Endothelial cell of umbilical vein (primary cell): ENCODE measurements around the gene NCOA3. TPM values are rescaled to one million over a fixed set of nuclear protein-coding genes. Genes with fewer than 3 reads are reported as not detected.

Source experiments
- BruUV-seq: library from RNA; stranded (reverse); fragments of 400-500 nt; replicated peaks from 2 replicates; lab custom pipeline; 2021; lab: Mats Ljungman, UMichigan
- CTCF ChIA-PET: fragments of 300-600, 350-600 bp; sonication (Branson Sonifier 250); formaldehyde crosslinking; loops from one replicate; lab custom pipeline; 2021; ENCODE audit warnings: antibody characterized with exemption, inconsistent platforms; lab: Charles Lee
- POLR2A ChIA-PET: fragments of 300-600, 350-600 bp; sonication (Branson Sonifier 250); formaldehyde crosslinking; loops from one replicate; lab custom pipeline; 2021; ENCODE audit warnings: antibody characterized with exemption, inconsistent platforms; lab: Charles Lee
- DNase-seq: peaks from one replicate; pipeline ENCODE4 v3.0.0-alpha.2; 2011; ENCODE audit warnings: low read depth, low spot score
- FAIRE-seq: peaks from 2 replicates; lab custom pipeline; 2011; peaks lifted over from hg19 to GRCh38; lab: Jason Lieb, UNC
- H2AFZ ChIP-seq: 2 replicates; pipeline ENCODE4 v1.6.0; 2012; ENCODE audit warnings: low read depth, low read length, control low read depth, inconsistent platforms
- H3K27ac ChIP-seq: 2 replicates; pipeline ENCODE4 v1.5.1; 2011; ENCODE audit warnings: low read depth, mild to moderate bottlenecking, control low read depth, low read length, moderate library complexity; ENCODE audit not compliant: insufficient read depth
- H3K27me3 ChIP-seq, 2 experiments: 2 replicates each; pipeline versions ENCODE4 v1.6.0 to v1.6.1; 2011; ENCODE audit warnings: low read length in 2 of 2, mixed read lengths in 1 of 2; ENCODE audit not compliant: control insufficient read depth in 2 of 2, insufficient read depth in 2 of 2
- H3K36me3 ChIP-seq, 2 experiments: 2 replicates in 1 of 2; 3 replicates in 1 of 2; pipeline ENCODE4 v1.5.1; 2011; ENCODE audit warnings: low read length in 2 of 2, mild to moderate bottlenecking in 1 of 2, moderate library complexity in 1 of 2; ENCODE audit not compliant: control insufficient read depth in 2 of 2, insufficient read depth in 2 of 2; ENCODE audit errors: extremely low read depth in 1 of 2
- H3K4me1 ChIP-seq: 3 replicates; pipeline ENCODE4 v1.5.1; 2011; ENCODE audit warnings: mild to moderate bottlenecking, low read length; ENCODE audit not compliant: control insufficient read depth, insufficient read depth; ENCODE audit errors: extremely low read depth
- H3K4me2 ChIP-seq: 2 replicates; pipeline ENCODE4 v1.6.1; 2011; ENCODE audit warnings: low read length, control low read depth, mixed read lengths; ENCODE audit not compliant: insufficient read depth
- H3K4me3 ChIP-seq, 3 experiments: fragments of 200-600 bp in 1 of 3; sonication (generic), shearing (Covaris generic) in 1 of 3; replicated peaks in 1 of 3; 2 replicates each; pipeline ENCODE4 v1.5.1; 2011 to 2016; ENCODE audit warnings: control low read depth in 3 of 3, low read length in 3 of 3, mild to moderate bottlenecking in 2 of 3, inconsistent platforms in 1 of 3, low read depth in 1 of 3, moderate library complexity in 1 of 3; ENCODE audit not compliant: insufficient read depth in 1 of 3
- H3K79me2 ChIP-seq: 2 replicates; pipeline ENCODE4 v1.6.0; 2012; ENCODE audit warnings: low read length, inconsistent platforms; ENCODE audit not compliant: control insufficient read depth, insufficient read depth
- H3K9ac ChIP-seq: replicated peaks from 2 replicates; pipeline ENCODE3; 2011; ENCODE audit warnings: low read length, control low read depth; ENCODE audit not compliant: insufficient read depth; ENCODE audit errors: extremely low read depth
- H3K9me1 ChIP-seq: replicated peaks from 3 replicates; pipeline ENCODE4 v1.6.0; 2011; ENCODE audit warnings: mild to moderate bottlenecking, low read length; ENCODE audit not compliant: control insufficient read depth, insufficient read depth; ENCODE audit errors: extremely low read depth
- H3K9me3 ChIP-seq: replicated peaks from 2 replicates; pipeline ENCODE4 v1.5.1; 2012; ENCODE audit warnings: low read length, inconsistent platforms; ENCODE audit not compliant: control insufficient read depth, insufficient read depth
- H4K20me1 ChIP-seq: replicated peaks from 2 replicates; pipeline ENCODE3; 2011; ENCODE audit warnings: mild to moderate bottlenecking, low read length; ENCODE audit not compliant: control insufficient read depth, insufficient read depth; ENCODE audit errors: extremely low read depth
- EZH2 ChIP-seq: IDR thresholded peaks from 2 replicates; pipeline ENCODE4 v1.6.1; 2012; ENCODE audit warnings: borderline replicate concordance, low read depth, mild to moderate bottlenecking, moderate library complexity, low read length, inconsistent platforms; ENCODE audit not compliant: severe bottlenecking
- FOS ChIP-seq: IDR thresholded peaks from 2 replicates; pipeline ENCODE4 v1.6.1; 2011; ENCODE audit warnings: mild to moderate bottlenecking, low read length, moderate library complexity, borderline replicate concordance; ENCODE audit not compliant: insufficient read depth
- GATA2 ChIP-seq: IDR thresholded peaks from 2 replicates; pipeline ENCODE4 v1.7.0; 2011; ENCODE audit warnings: low read depth, mild to moderate bottlenecking, moderate library complexity, mixed read lengths, low read length; ENCODE audit not compliant: insufficient read length, insufficient read depth
- JUN ChIP-seq: IDR thresholded peaks from 2 replicates; pipeline ENCODE4 v1.6.1; 2011; ENCODE audit warnings: borderline replicate concordance, low read depth; ENCODE audit not compliant: insufficient read length, insufficient read depth
- MYC ChIP-seq: IDR thresholded peaks from one replicate; pipeline ENCODE4 v1.6.1; 2011; ENCODE audit warnings: mild to moderate bottlenecking, low read depth, low read length
- POLR2A ChIP-seq: IDR thresholded peaks from 2 replicates; pipeline ENCODE4 v1.6.1; 2012; ENCODE audit warnings: low read depth, mild to moderate bottlenecking, control low read depth, low read length
- POLR2AphosphoS5 ChIP-seq: IDR thresholded peaks from 2 replicates; pipeline ENCODE4 v1.6.1; 2012; ENCODE audit warnings: low read depth, mild to moderate bottlenecking, control low read depth, low read length, moderate library complexity; ENCODE audit not compliant: insufficient read depth
- dilution Hi-C: fragments of 300-500 bp; cut with MboI; formaldehyde crosslinking; loops from one replicate; pipeline ENCODE4 v1.15.0; 2019; ENCODE audit warnings: low sequenced_read_pairs; ENCODE audit not compliant: extremely low pct_ligation_motif_present
- intact Hi-C: fragments of 100-400 bp; cut with micrococcal nuclease; formaldehyde crosslinking; loops from one replicate; pipeline ENCODE4 v1.10.0; 2022
- polyA plus RNA-seq, 4 experiments: library from polyadenylated mRNA; depleted of rRNA in 3 of 4; stranded (reverse) in 3 of 4; unstranded in 1 of 4; fragments of >200 nt; gene quantifications; 2 replicates each; pipeline versions ENCODE4 v1.2.1 to v1.2.3, GENCODE V29; 2011 to 2012; ENCODE audit warnings: missing spikeins in 1 of 4
- total RNA-seq: library from RNA; stranded (reverse); gene quantifications from 2 replicates; pipeline ENCODE4 v1.2.3, GENCODE V29; 2021
- TF ChIP-seq, protein P1 (sequence below): IDR thresholded peaks from 2 replicates; pipeline ENCODE4 v1.6.1; 2011; ENCODE audit not compliant: insufficient read depth, insufficient read length
- TF ChIP-seq, protein P2 (sequence below), 2 donors: IDR thresholded peaks; 1 replicate in 1 of 2; 2 replicates in 1 of 2; pipeline ENCODE4 v1.5.1; 2011; ENCODE audit warnings: low read length in 2 of 2, mild to moderate bottlenecking in 2 of 2, moderate library complexity in 2 of 2, control low read depth in 1 of 2, inconsistent platforms in 1 of 2, low read depth in 1 of 2; ENCODE audit not compliant: insufficient read depth in 1 of 2; ENCODE audit errors: extremely low read depth in 1 of 2

The NCOA3 gene
- total and polyA plus RNA-seq, 2 donors (not counting 3 experiments of a cell fraction or from before 2014, with no cell fraction given), result 12.0 to 35.6 TPM

DNA sequence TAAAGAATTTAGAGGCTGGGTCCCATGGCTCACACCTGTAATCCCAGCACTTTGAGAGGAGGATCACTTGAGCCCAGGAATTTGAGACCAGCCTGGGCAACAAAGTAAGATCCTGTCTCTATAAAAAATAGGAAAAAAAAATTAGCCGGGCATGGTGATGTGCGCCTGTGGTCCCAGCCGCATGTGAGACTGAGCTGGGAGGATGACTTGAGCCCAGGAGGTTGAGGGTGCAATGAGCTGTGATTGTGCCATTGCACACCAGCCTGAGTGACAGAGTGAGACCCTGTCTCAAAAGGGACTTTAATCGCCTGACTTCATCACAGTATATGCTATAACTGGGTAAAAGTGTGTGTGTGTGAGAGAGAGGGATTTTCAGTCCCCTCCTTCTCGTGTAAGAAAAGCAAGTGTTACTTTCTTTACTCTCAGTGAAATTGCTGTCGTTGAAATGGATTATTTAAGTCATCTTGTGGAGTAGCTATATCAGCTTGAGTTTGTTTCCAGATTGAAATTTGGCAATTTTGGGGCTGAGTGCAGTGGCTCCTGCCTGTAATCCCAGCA is 7.5 kb downstream of the NCOA3 start:
- FAIRE-seq (no peak), DNase-seq (no peak)
- peaks cover 3% of the 10 kb centered on the region for H3K4me1 ChIP-seq
- CTCF ChIA-PET, result interaction anchor here (0.7 to 2.6 kb wide), 4 partner anchors 16 to 125 kb away, joined by 3 to 11 read pairs (median 4); no protein-coding TSS in a partner anchor
- no peak overlapping the region for H3K9ac ChIP-seq
- no peak overlapping the region for H3K4me3 ChIP-seq
- H3K27me3 ChIP-seq, result no peaks in the 10 kb centered on the region
- H3K79me2 ChIP-seq, result peaks cover 80% of the 10 kb centered on the region
- H2AFZ ChIP-seq, result no peak overlapping the region
- no peaks in the 10 kb centered on the region for H4K20me1 ChIP-seq
- POLR2A ChIA-PET, result interaction anchor here (0.6 kb wide), 1 partner anchor 111 kb away, joined by 3 read pairs; no protein-coding TSS in a partner anchor
- intact Hi-C loops, result no loop called here
- no TSS peak for BruUV-seq
- no peak overlapping the region for H3K4me2 ChIP-seq
- H3K9me3 ChIP-seq, result no peaks in the 10 kb centered on the region
- H3K27ac ChIP-seq, result no peak overlapping the region
- no peak for TF ChIP-seq FOS
- dilution Hi-C loops, result no loop called here
- no peaks in the 10 kb centered on the region for H3K36me3 ChIP-seq
- no peaks in the 10 kb centered on the region for H3K9me1 ChIP-seq

DNA sequence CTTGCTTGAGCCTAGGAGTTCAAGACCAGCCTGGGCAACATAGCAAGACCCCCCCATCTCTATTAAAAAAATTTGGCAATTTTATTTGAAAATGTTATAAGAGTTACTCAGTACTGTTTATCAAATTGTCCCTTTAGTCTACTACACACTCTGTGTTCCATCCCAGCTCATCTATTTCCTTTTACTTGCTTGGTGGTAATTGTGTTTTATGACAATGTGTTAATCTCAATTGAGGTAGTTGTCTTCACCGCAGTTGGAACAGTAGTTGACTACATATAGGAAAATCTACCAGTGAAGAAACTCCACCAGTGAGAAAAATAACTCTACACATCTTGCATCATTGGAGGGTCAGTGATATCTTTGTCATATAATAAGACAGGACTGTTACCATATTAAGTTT is 8.0 kb downstream of the NCOA3 start:
- no peak for FAIRE-seq
- Histone ChIP-seq H3K4me1 (peaks cover 3% of the 10 kb centered on the region), H3K4me3 (no peak overlapping the region), H3K36me3 (no peaks in the 10 kb centered on the region), H3K79me2 (peaks cover 80% of the 10 kb centered on the region), H2AFZ (no peak overlapping the region), H3K4me2 (no peak overlapping the region), H3K9me3 (no peaks in the 10 kb centered on the region), H3K27me3 (no peaks in the 10 kb centered on the region), H4K20me1 (no peaks in the 10 kb centered on the region), H3K27ac (no peak overlapping the region), H3K9me1 (no peaks in the 10 kb centered on the region), H3K9ac (no peak overlapping the region)
- dilution Hi-C loops, result no loop called here
- ChIA-PET POLR2A (interaction anchor here (0.6 kb wide), 1 partner anchor 70 kb away, joined by 4 read pairs; no protein-coding TSS in a partner anchor), CTCF (interaction anchor here (2.6 kb wide), 1 partner anchor 111 kb away, joined by 11 read pairs; no protein-coding TSS in a partner anchor)
- BruUV-seq, result no TSS peak
- TF ChIP-seq MYC (no peak), GATA2 (no peak), EZH2 (no peak), JUN (no peak), POLR2AphosphoS5 (no peak), POLR2A (no peak), FOS (no peak)
- TF ChIP-seq, protein P1, sequence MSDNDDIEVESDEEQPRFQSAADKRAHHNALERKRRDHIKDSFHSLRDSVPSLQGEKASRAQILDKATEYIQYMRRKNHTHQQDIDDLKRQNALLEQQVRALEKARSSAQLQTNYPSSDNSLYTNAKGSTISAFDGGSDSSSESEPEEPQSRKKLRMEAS, result no peak
- TF ChIP-seq, protein P2, sequence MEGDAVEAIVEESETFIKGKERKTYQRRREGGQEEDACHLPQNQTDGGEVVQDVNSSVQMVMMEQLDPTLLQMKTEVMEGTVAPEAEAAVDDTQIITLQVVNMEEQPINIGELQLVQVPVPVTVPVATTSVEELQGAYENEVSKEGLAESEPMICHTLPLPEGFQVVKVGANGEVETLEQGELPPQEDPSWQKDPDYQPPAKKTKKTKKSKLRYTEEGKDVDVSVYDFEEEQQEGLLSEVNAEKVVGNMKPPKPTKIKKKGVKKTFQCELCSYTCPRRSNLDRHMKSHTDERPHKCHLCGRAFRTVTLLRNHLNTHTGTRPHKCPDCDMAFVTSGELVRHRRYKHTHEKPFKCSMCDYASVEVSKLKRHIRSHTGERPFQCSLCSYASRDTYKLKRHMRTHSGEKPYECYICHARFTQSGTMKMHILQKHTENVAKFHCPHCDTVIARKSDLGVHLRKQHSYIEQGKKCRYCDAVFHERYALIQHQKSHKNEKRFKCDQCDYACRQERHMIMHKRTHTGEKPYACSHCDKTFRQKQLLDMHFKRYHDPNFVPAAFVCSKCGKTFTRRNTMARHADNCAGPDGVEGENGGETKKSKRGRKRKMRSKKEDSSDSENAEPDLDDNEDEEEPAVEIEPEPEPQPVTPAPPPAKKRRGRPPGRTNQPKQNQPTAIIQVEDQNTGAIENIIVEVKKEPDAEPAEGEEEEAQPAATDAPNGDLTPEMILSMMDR (IDR thresholded peaks at IDR 0.05; ENCODE audit: extremely low read depth in 1 of 2, insufficient read depth in 1 of 2, low read depth in 1 of 2, low read length in 2 of 2), result no peak
- intact Hi-C loops, result no loop called here
- DNase-seq, result no peak
